ENCODE data around the gene DYSF. TPM values are rescaled to one million over a fixed set of nuclear protein-coding genes. Genes with fewer than 3 reads are reported as not detected.

The DYSF gene
- total and polyA plus RNA-seq, 2 donors (not counting 3 experiments of a cell fraction or from before 2014, with no cell fraction given) = 50.9 to 152 TPM

GRCh38 chr2:71422786-71423185 lies 30.6 kb upstream of the DYSF start:
- H3K4me2 ChIP-seq (ENCODE audit: insufficient read depth, low read length) = peak overlapping the region; percentile 69
- dilution Hi-C loops (cut with MboI; ENCODE audit: extremely low pct_ligation_motif_present, low sequenced_read_pairs) = no loop called here
- DNase-seq (ENCODE audit: low read depth, low spot score) (peak; percentile 58), FAIRE-seq (no peak)
- peak overlapping the region; percentile 78 for H3K27ac ChIP-seq (ENCODE audit: insufficient read depth, low read depth, low read length)
- ChIA-PET POLR2A (no interaction called here), CTCF (interaction anchor here (1.4 to 2.5 kb wide), 5 partner anchors 10 to 90 kb away, joined by 3 to 28 read pairs (median 9); no protein-coding TSS in a partner anchor)
- H4K20me1 ChIP-seq (replicated peaks; ENCODE audit: control insufficient read depth, extremely low read depth, insufficient read depth, low read length) = no peaks in the 10 kb centered on the region
- H3K9ac ChIP-seq (replicated peaks; ENCODE audit: extremely low read depth, insufficient read depth, low read length) = no peak overlapping the region
- no peak overlapping the region for H2AFZ ChIP-seq (ENCODE audit: low read depth, low read length)
- BruUV-seq (replicated peaks) = no TSS peak
- peaks cover under 1 to 16% of the 10 kb centered on the region in 2 experiments for H3K36me3 ChIP-seq (ENCODE audit: control insufficient read depth in 2 of 2, extremely low read depth in 1 of 2, insufficient read depth in 2 of 2, low read length in 2 of 2)
- intact Hi-C loops (cut with micrococcal nuclease) = loop anchor here (1.0 to 5.0 kb wide), 2 partner anchors 70 to 90 kb away; partner anchors contain the start of gene ZNF638
- no peaks in the 10 kb centered on the region for H3K9me1 ChIP-seq (replicated peaks; ENCODE audit: control insufficient read depth, extremely low read depth, insufficient read depth, low read length)
- TF ChIP-seq EZH2 (IDR thresholded peaks at IDR 0.05; ENCODE audit: borderline replicate concordance, low read depth, low read length, severe bottlenecking) = no peak
- no peak for TF ChIP-seq JUN (IDR thresholded peaks at IDR 0.05; ENCODE audit: borderline replicate concordance, insufficient read depth, insufficient read length, low read depth)
- TF ChIP-seq POLR2AphosphoS5 (IDR thresholded peaks at IDR 0.05; ENCODE audit: insufficient read depth, low read depth, low read length) = no peak
- no peak for TF ChIP-seq CTCF (IDR thresholded peaks at IDR 0.05; ENCODE audit: extremely low read depth in 1 of 2, insufficient read depth in 1 of 2, low read depth in 1 of 2, low read length in 2 of 2)
- TF ChIP-seq MYC (IDR thresholded peaks at IDR 0.05; ENCODE audit: low read depth, low read length) = no peak
- no peak for TF ChIP-seq POLR2A (IDR thresholded peaks at IDR 0.05; ENCODE audit: low read depth, low read length)
- no peak for TF ChIP-seq MAX (IDR thresholded peaks at IDR 0.05; ENCODE audit: insufficient read depth, insufficient read length)
- TF ChIP-seq GATA2 (IDR thresholded peaks at IDR 0.05; ENCODE audit: insufficient read depth, insufficient read length, low read depth, low read length) = no peak
- TF ChIP-seq FOS (IDR thresholded peaks at IDR 0.05; ENCODE audit: borderline replicate concordance, insufficient read depth, low read length) = no peak
- H3K9me3 ChIP-seq (replicated peaks; ENCODE audit: control insufficient read depth, insufficient read depth, low read length) = no peaks in the 10 kb centered on the region
- no peaks in the 10 kb centered on the region for H3K27me3 ChIP-seq (ENCODE audit: control insufficient read depth in 2 of 2, insufficient read depth in 2 of 2, low read length in 2 of 2)
- no peaks in the 10 kb centered on the region for H3K79me2 ChIP-seq (ENCODE audit: control insufficient read depth, insufficient read depth, low read length)
- peaks cover 46% of the 10 kb centered on the region for H3K4me1 ChIP-seq (ENCODE audit: control insufficient read depth, extremely low read depth, insufficient read depth, low read length)
- no peak overlapping the region for H3K4me3 ChIP-seq (replicated peaks in 1 of 3; ENCODE audit: insufficient read depth in 1 of 3, low read depth in 1 of 3, low read length in 3 of 3)

Data from endothelial cell of umbilical vein (primary cell).